ENCODE data around the gene THAP7. TPM values are rescaled to one million over a fixed set of nuclear protein-coding genes. Genes with fewer than 3 reads are reported as not detected.

THAP7 gene
- total RNA-seq, 1 donor from 2014 or later = 17.8 TPM

DNA sequence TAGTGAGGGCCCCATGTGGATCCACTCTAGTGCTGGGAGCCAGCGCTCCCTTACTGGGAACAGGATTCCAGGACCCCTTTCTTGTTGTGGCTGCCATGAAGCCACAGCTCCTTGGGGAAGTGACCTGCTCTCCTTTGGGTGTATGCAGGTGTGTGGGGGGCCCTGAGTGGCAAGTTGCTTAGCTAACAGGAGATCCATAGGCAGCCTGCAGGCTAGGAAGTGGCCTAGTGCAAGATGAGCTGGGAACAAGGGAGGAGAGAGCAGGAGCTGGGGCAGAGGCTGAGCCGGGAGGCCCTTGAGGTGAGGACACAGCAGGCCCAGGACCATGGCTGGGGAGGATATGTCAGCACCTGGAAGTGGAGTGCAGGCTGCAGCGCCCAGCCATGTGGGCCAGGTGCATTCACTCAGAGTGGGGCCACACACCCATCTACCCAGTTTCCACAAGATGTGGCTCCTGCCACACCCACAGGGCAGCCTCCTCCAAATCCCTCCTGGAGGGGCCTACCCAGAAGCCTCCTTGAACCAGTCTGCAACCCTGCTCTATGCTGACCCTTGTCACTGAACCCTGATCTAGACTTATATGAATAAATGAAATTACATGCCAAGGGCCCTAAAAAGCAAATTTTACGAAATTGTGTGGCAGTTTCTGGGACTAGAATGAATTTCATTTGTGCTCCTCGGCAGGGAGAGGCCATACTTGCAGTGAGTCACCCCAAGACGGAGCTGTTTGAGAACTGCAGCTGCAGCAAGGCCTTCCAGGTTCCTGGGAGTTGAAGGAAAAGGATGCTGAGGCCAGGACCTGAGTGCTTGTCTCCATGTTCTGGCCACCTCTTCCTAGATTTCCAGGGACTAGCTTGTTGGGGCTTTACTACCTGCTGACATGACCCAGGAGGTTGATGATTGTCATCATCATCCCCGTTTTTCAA, 3.2 kb downstream of the THAP7 start:
- intact Hi-C loops (cut with micrococcal nuclease) = no loop called here
- Histone ChIP-seq H3K9me3 (replicated peaks) (no peaks in the 10 kb centered on the region), H3K4me1 (peaks cover 45% of the 10 kb centered on the region), H3K27me3 (ENCODE audit: low read depth) (no peaks in the 10 kb centered on the region), H3K36me3 (peaks cover 52% of the 10 kb centered on the region), H3K4me3 (no peak overlapping the region), H3K27ac (replicated peaks) (no peak overlapping the region)
- no peak for DNase-seq
- TF ChIP-seq CTCF (IDR thresholded peaks at IDR 0.05; ENCODE audit: borderline replicate concordance) = no peak

DNA sequence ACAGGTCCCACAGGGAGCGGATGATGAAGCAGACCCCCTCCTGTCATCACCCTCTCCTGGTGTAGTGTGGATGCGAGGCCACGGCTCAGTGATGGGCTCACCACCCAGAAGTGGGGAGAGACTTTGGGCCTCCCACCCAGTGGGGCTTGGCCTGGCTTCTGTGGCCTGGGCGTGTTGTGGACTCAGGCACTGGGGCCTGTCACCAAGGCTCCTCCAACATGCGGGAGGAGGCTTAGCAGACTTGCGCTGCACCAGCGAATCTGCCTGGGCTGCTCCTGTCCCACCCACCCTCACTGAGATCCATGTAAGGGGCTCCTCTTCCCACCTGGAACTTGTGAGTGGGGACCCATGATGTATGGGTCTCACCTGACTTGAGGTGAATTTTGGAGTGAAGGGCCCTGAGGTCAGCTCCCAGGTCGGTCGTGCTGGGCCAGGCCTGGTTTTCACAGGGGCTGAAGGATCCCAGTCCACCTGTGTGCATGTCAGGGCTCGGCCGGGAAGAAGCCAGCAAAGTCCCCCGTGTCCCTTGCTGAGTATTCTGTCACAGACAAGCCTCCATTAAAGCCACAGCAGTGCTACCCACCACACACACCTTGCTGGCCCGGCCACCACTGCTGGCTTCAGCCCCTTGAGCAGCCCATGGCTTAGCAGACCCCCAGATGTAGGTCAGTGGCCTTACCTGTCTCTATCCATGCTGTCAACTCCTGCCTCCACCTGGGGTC, 4.2 kb downstream of the THAP7 start:
- Histone ChIP-seq H3K4me1 (peaks cover 35% of the 10 kb centered on the region), H3K4me3 (no peak overlapping the region), H3K27ac (replicated peaks) (no peak overlapping the region), H3K27me3 (ENCODE audit: low read depth) (no peaks in the 10 kb centered on the region), H3K9me3 (replicated peaks) (no peaks in the 10 kb centered on the region), H3K36me3 (peaks cover 61% of the 10 kb centered on the region)
- TF ChIP-seq CTCF (IDR thresholded peaks at IDR 0.05; ENCODE audit: borderline replicate concordance) = no peak
- intact Hi-C loops (cut with micrococcal nuclease) = no loop called here
- DNase-seq = no peak

GRCh38 chr22:20996598-20997535, 5.1 kb downstream of the THAP7 start:
- Histone ChIP-seq H3K4me3 (no peak overlapping the region), H3K9me3 (replicated peaks) (no peaks in the 10 kb centered on the region), H3K27me3 (ENCODE audit: low read depth) (no peaks in the 10 kb centered on the region), H3K36me3 (peaks cover 70% of the 10 kb centered on the region), H3K27ac (replicated peaks) (no peak overlapping the region), H3K4me1 (peaks cover 26% of the 10 kb centered on the region)
- no peak for TF ChIP-seq CTCF (IDR thresholded peaks at IDR 0.05; ENCODE audit: borderline replicate concordance)
- no peak for DNase-seq
- intact Hi-C loops (cut with micrococcal nuclease) = no loop called here

DNA sequence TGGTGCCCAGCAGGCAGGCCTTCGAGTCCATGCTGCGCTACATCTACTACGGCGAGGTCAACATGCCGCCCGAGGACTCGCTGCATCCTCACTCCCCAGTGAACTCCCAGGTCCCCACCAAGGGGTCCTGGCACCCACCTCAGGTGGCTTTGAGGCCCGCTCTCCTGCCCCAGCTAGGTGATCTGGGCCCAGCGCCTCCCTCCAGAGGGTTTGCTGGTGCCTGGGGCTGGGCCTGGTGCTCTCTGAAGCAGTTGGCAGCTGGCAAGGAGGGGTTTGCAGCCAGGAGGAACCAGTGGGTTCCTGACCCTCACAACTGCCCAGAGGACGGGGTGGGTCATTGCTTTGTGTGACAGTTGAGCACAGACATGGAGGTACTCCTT, 5.9 kb downstream of the THAP7 start:
- no peak overlapping the region for H3K4me3 ChIP-seq
- no peak for DNase-seq
- H3K4me1 ChIP-seq = peaks cover 19% of the 10 kb centered on the region
- no peaks in the 10 kb centered on the region for H3K9me3 ChIP-seq (replicated peaks)
- H3K27ac ChIP-seq (replicated peaks) = no peak overlapping the region
- no peak for TF ChIP-seq CTCF (IDR thresholded peaks at IDR 0.05; ENCODE audit: borderline replicate concordance)
- peaks cover 78% of the 10 kb centered on the region for H3K36me3 ChIP-seq
- H3K27me3 ChIP-seq (ENCODE audit: low read depth) = no peaks in the 10 kb centered on the region
- intact Hi-C loops (cut with micrococcal nuclease) = no loop called here
